OCI-LY7 (cell line): ENCODE measurements around the gene TMEM176A. TPM values are rescaled to one million over a fixed set of nuclear protein-coding genes. Genes with fewer than 3 reads are reported as not detected.

Source experiments
- BruUV-seq: library from RNA; stranded (reverse); fragments of 400-500 nt; replicated peaks from 2 replicates; lab custom pipeline; 2021; lab: Mats Ljungman, UMichigan
- CTCF ChIA-PET: fragments of 300-600 bp; sonication (Branson Sonifier 250); formaldehyde crosslinking; loops from one replicate; lab custom pipeline; 2022; ENCODE audit warnings: antibody characterized with exemption; ENCODE audit not compliant: unreplicated experiment; lab: Charles Lee
- POLR2A ChIA-PET: fragments of 300-600 bp; sonication (Branson Sonifier 250); formaldehyde crosslinking; loops from one replicate; lab custom pipeline; 2022; ENCODE audit warnings: antibody characterized with exemption; lab: Charles Lee
- DNase-seq: peaks from one replicate; pipeline ENCODE4 v3.0.0-alpha.2; 2015; ENCODE audit warnings: low spot score
- H2AFZ ChIP-seq: fragments of 200-600 bp; sonication (generic), shearing (Covaris generic); 2 replicates; pipeline ENCODE4 v1.6.1; 2014; ENCODE audit warnings: mild to moderate bottlenecking, antibody characterized with exemption, low read length, moderate library complexity
- H3K27ac ChIP-seq: fragments of 200-600 bp; sonication (generic); 2 replicates; pipeline ENCODE4 v1.5.1; 2014; ENCODE audit warnings: mixed run types, low read depth, mild to moderate bottlenecking, moderate library complexity, low read length, inconsistent platforms; ENCODE audit not compliant: poor library complexity, severe bottlenecking
- H3K36me3 ChIP-seq: fragments of 200-600 bp; sonication (generic); 2 replicates; pipeline ENCODE4 v1.6.1; 2014; ENCODE audit warnings: mild to moderate bottlenecking, antibody characterized with exemption, low read length, moderate library complexity, mixed read lengths; ENCODE audit not compliant: insufficient read depth
- H3K4me1 ChIP-seq: fragments of 200-600 bp; sonication (generic); 2 replicates; pipeline ENCODE4 v1.5.1; 2014; ENCODE audit warnings: mild to moderate bottlenecking, low read length; ENCODE audit not compliant: insufficient read depth, poor library complexity, severe bottlenecking
- H3K4me2 ChIP-seq: fragments of 200-600 bp; sonication (generic); 2 replicates; pipeline ENCODE4 v1.6.1; 2014; ENCODE audit warnings: mild to moderate bottlenecking, low read length
- H3K4me3 ChIP-seq: fragments of 200-600 bp; sonication (generic); 2 replicates; pipeline ENCODE4 v1.5.1; 2014; ENCODE audit warnings: mild to moderate bottlenecking, low read depth, low read length; ENCODE audit not compliant: poor library complexity, severe bottlenecking
- H3K79me2 ChIP-seq: fragments of 200-600 bp; sonication (generic); 2 replicates; pipeline ENCODE4 v1.6.1; 2016; ENCODE audit warnings: low read depth, mild to moderate bottlenecking, low read length, moderate library complexity, mixed read lengths; ENCODE audit not compliant: insufficient read depth
- H3K9me2 ChIP-seq: fragments of 200-600 bp; sonication (generic); 2 replicates; pipeline ENCODE4 v1.6.1; 2016; ENCODE audit warnings: mild to moderate bottlenecking, low read length, mixed read lengths; ENCODE audit not compliant: insufficient read depth
- H3K9me3 ChIP-seq: fragments of 200-600 bp; sonication (generic); 2 replicates; pipeline ENCODE4 v1.6.1; 2014; ENCODE audit warnings: mild to moderate bottlenecking, mixed run types, low read length, mixed read lengths
- H4K20me1 ChIP-seq: fragments of 200-600 bp; sonication (generic); 2 replicates; pipeline ENCODE4 v1.6.1; 2014; ENCODE audit warnings: mild to moderate bottlenecking, antibody characterized with exemption, low read length, moderate library complexity, mixed read lengths; ENCODE audit not compliant: insufficient read depth
- CTCF ChIP-seq: fragments of 200-600 bp; sonication (generic); conservative IDR thresholded peaks from 2 replicates; pipeline ENCODE4 v1.5.1; 2014; ENCODE audit warnings: mild to moderate bottlenecking, antibody characterized with exemption, low read length, moderate library complexity, mixed read lengths
- EZH2phosphoT487 ChIP-seq: fragments of 200-600 bp; sonication (generic); IDR thresholded peaks from 2 replicates; pipeline ENCODE4 v1.6.1; 2018; ENCODE audit warnings: low read depth, borderline replicate concordance, mild to moderate bottlenecking, mixed run types, antibody characterized with exemption, low read length, moderate library complexity, mixed read lengths
- intact Hi-C: fragments of 100-400 bp; cut with micrococcal nuclease; formaldehyde crosslinking; loops from one replicate; pipeline ENCODE4 v1.10.0; 2022; ENCODE audit not compliant: unreplicated experiment
- total RNA-seq, 2 experiments: library from RNA; depleted of rRNA in 1 of 2; stranded (reverse); fragments of >200 nt in 1 of 2; shearing (Covaris generic) in 1 of 2; gene quantifications; 2 replicates each; pipeline ENCODE4 v1.2.3, GENCODE V29; 2014 to 2022

The TMEM176A gene
- total RNA-seq, 2 experiments from 2014 or later = not detected

GRCh38 chr7:150784120-150784736 is 16.3 kb upstream of the TMEM176A start:
- no TSS peak for BruUV-seq
- Histone ChIP-seq H3K36me3 (no peaks in the 10 kb centered on the region), H3K9me2 (no peaks in the 10 kb centered on the region), H3K4me1 (no peaks in the 10 kb centered on the region), H3K27ac (no peak overlapping the region), H3K4me3 (no peak overlapping the region), H3K9me3 (no peaks in the 10 kb centered on the region), H4K20me1 (no peaks in the 10 kb centered on the region), H2AFZ (no peak overlapping the region), H3K79me2 (no peaks in the 10 kb centered on the region), H3K4me2 (no peak overlapping the region)
- intact Hi-C loops = no loop called here
- POLR2A ChIA-PET = interaction anchor here (1.4 kb wide), 1 partner anchor 12 kb away, joined by 3 read pairs; no protein-coding TSS in a partner anchor
- CTCF ChIA-PET = no interaction called here
- DNase-seq = no peak
- no peak for TF ChIP-seq CTCF
- no peak for TF ChIP-seq EZH2phosphoT487

GRCh38 chr7:150784954-150785353 is 15.6 kb upstream of the TMEM176A start:
- Histone ChIP-seq H3K27ac (no peak overlapping the region), H4K20me1 (no peaks in the 10 kb centered on the region), H3K4me2 (no peak overlapping the region), H3K4me1 (no peaks in the 10 kb centered on the region), H3K36me3 (no peaks in the 10 kb centered on the region), H3K9me3 (no peaks in the 10 kb centered on the region), H3K79me2 (no peaks in the 10 kb centered on the region), H3K9me2 (no peaks in the 10 kb centered on the region), H3K4me3 (no peak overlapping the region), H2AFZ (no peak overlapping the region)
- DNase-seq = no peak
- TF ChIP-seq CTCF = no peak
- no peak for TF ChIP-seq EZH2phosphoT487
- no TSS peak for BruUV-seq
- intact Hi-C loops = no loop called here
- POLR2A ChIA-PET = no interaction called here
- CTCF ChIA-PET = no interaction called here
